ENCODE results near the gene DNM1L.

The DNM1L gene

GRCh38 chr12:32761716-32762115, 82.6 kb downstream of the DNM1L start:
- no peak for DNase-seq

GRCh38 chr12:32765906-32766305, 86.8 kb downstream of the DNM1L start:
- DNase-seq = no peak

GRCh38 chr12:32768518-32768917, 89.4 kb downstream of the DNM1L start:
- DNase-seq = no peak

- no peak for DNase-seq
Observed at GRCh38 chr12:32770141-32770540, 91.0 kb downstream of the DNM1L start.

GRCh38 chr12:32773691-32774090, 94.6 kb downstream of the DNM1L start:
- DNase-seq = no peak

- DNase-seq = no peak
Observed at GRCh38 chr12:32776258-32776657, 97.2 kb downstream of the DNM1L start.

- DNase-seq = no peak
Observed at GRCh38 chr12:32777159-32777558, 98.1 kb downstream of the DNM1L start.

GRCh38 chr12:32777691-32778175, 98.6 kb downstream of the DNM1L start:
- no peak for DNase-seq

GRCh38 chr12:32780071-32780470, 101.0 kb downstream of the DNM1L start:
- DNase-seq = no peak

- DNase-seq = no peak
Observed at GRCh38 chr12:32783029-32783428, 103.9 kb downstream of the DNM1L start.

GRCh38 chr12:32785557-32785956, 106.5 kb downstream of the DNM1L start:
- DNase-seq = no peak

- no peak for DNase-seq
Observed at GRCh38 chr12:32788405-32788804, 109.3 kb downstream of the DNM1L start.

- DNase-seq = no peak
Observed at GRCh38 chr12:32789446-32789845, 110.3 kb downstream of the DNM1L start.

- DNase-seq = no peak
Observed at GRCh38 chr12:32789916-32790315, 110.8 kb downstream of the DNM1L start.

GRCh38 chr12:32794281-32794680, 115.2 kb downstream of the DNM1L start:
- DNase-seq = no peak

Measured in stimulated activated CD4-positive, alpha-beta T cell treated with anti-CD3 and anti-CD28 coated beads, Interleukin-2, amount 100 ng/mL, for 48 hours (primary cell).